Measurements from ENCODE around the gene PDCL3. TPM values are rescaled to one million over a fixed set of nuclear protein-coding genes. Genes with fewer than 3 reads are reported as not detected.

PDCL3 gene
- total RNA-seq, 2 experiments from 2014 or later: 10.6 to 21.7 TPM

GRCh38 chr2:100522430-100522829, 40.4 kb upstream of the PDCL3 start:
- no peak for TF ChIP-seq CTCF (conservative IDR thresholded peaks at IDR 0.05; ENCODE audit: low read length)
- no peak for TF ChIP-seq EZH2phosphoT487 (IDR thresholded peaks at IDR 0.05; ENCODE audit: borderline replicate concordance, low read depth, low read length)
- Histone ChIP-seq H3K27ac (ENCODE audit: low read depth, low read length, poor library complexity, severe bottlenecking) (no peak overlapping the region), H3K4me2 (ENCODE audit: low read length) (no peak overlapping the region), H3K36me3 (ENCODE audit: insufficient read depth, low read length) (no peaks in the 10 kb centered on the region), H3K79me2 (ENCODE audit: insufficient read depth, low read depth, low read length) (no peaks in the 10 kb centered on the region), H4K20me1 (ENCODE audit: insufficient read depth, low read length) (no peaks in the 10 kb centered on the region), H3K9me2 (ENCODE audit: insufficient read depth, low read length) (no peaks in the 10 kb centered on the region), H3K9me3 (ENCODE audit: low read length) (no peaks in the 10 kb centered on the region), H2AFZ (ENCODE audit: low read length) (no peak overlapping the region), H3K4me3 (ENCODE audit: low read depth, low read length, poor library complexity, severe bottlenecking) (no peak overlapping the region), H3K4me1 (ENCODE audit: insufficient read depth, low read length, poor library complexity, severe bottlenecking) (no peaks in the 10 kb centered on the region)
- no TSS peak for BruUV-seq (replicated peaks)
- POLR2A ChIA-PET: no interaction called here
- intact Hi-C loops (cut with micrococcal nuclease; ENCODE audit: unreplicated experiment): no loop called here
- CTCF ChIA-PET (ENCODE audit: unreplicated experiment): no interaction called here
- no peak for DNase-seq (ENCODE audit: low spot score)

- H3K27ac ChIP-seq (ENCODE audit: low read depth, low read length, poor library complexity, severe bottlenecking): no peak overlapping the region
- no peak for DNase-seq (ENCODE audit: low spot score)
- TF ChIP-seq CTCF (conservative IDR thresholded peaks at IDR 0.05; ENCODE audit: low read length) (no peak), EZH2phosphoT487 (IDR thresholded peaks at IDR 0.05; ENCODE audit: borderline replicate concordance, low read depth, low read length) (no peak)
- H3K4me2 ChIP-seq (ENCODE audit: low read length): no peak overlapping the region
- no peaks in the 10 kb centered on the region for H4K20me1 ChIP-seq (ENCODE audit: insufficient read depth, low read length)
- H3K36me3 ChIP-seq (ENCODE audit: insufficient read depth, low read length): no peaks in the 10 kb centered on the region
- H2AFZ ChIP-seq (ENCODE audit: low read length): no peak overlapping the region
- intact Hi-C loops (cut with micrococcal nuclease; ENCODE audit: unreplicated experiment): no loop called here
- H3K79me2 ChIP-seq (ENCODE audit: insufficient read depth, low read depth, low read length): no peaks in the 10 kb centered on the region
- BruUV-seq (replicated peaks): no TSS peak
- H3K4me3 ChIP-seq (ENCODE audit: low read depth, low read length, poor library complexity, severe bottlenecking): no peak overlapping the region
- POLR2A ChIA-PET: no interaction called here
- no peaks in the 10 kb centered on the region for H3K4me1 ChIP-seq (ENCODE audit: insufficient read depth, low read length, poor library complexity, severe bottlenecking)
- no peaks in the 10 kb centered on the region for H3K9me2 ChIP-seq (ENCODE audit: insufficient read depth, low read length)
- H3K9me3 ChIP-seq (ENCODE audit: low read length): no peaks in the 10 kb centered on the region
- CTCF ChIA-PET (ENCODE audit: unreplicated experiment): no interaction called here
Measured at GRCh38 chr2:100524331-100524730, 38.5 kb upstream of the PDCL3 start.

- Histone ChIP-seq H3K4me3 (ENCODE audit: low read depth, low read length, poor library complexity, severe bottlenecking) (no peak overlapping the region), H3K36me3 (ENCODE audit: insufficient read depth, low read length) (no peaks in the 10 kb centered on the region), H2AFZ (ENCODE audit: low read length) (no peak overlapping the region), H3K4me1 (ENCODE audit: insufficient read depth, low read length, poor library complexity, severe bottlenecking) (no peaks in the 10 kb centered on the region), H3K4me2 (ENCODE audit: low read length) (no peak overlapping the region), H3K79me2 (ENCODE audit: insufficient read depth, low read depth, low read length) (no peaks in the 10 kb centered on the region), H3K27ac (ENCODE audit: low read depth, low read length, poor library complexity, severe bottlenecking) (no peak overlapping the region), H3K9me2 (ENCODE audit: insufficient read depth, low read length) (no peaks in the 10 kb centered on the region), H3K9me3 (ENCODE audit: low read length) (no peaks in the 10 kb centered on the region), H4K20me1 (ENCODE audit: insufficient read depth, low read length) (no peaks in the 10 kb centered on the region)
- POLR2A ChIA-PET: interaction anchor here (0.5 kb wide), 1 partner anchor 12 kb away, joined by 3 read pairs; no protein-coding TSS in a partner anchor
- CTCF ChIA-PET (ENCODE audit: unreplicated experiment): no interaction called here
- BruUV-seq (replicated peaks): no TSS peak
- TF ChIP-seq EZH2phosphoT487 (IDR thresholded peaks at IDR 0.05; ENCODE audit: borderline replicate concordance, low read depth, low read length) (no peak), CTCF (conservative IDR thresholded peaks at IDR 0.05; ENCODE audit: low read length) (no peak)
- intact Hi-C loops (cut with micrococcal nuclease; ENCODE audit: unreplicated experiment): no loop called here
- DNase-seq (ENCODE audit: low spot score): no peak
Measured at GRCh38 chr2:100526868-100527267, 35.9 kb upstream of the PDCL3 start.

Data from OCI-LY7 (cell line).